ENCODE measurements around the gene CEMIP.

DNA sequence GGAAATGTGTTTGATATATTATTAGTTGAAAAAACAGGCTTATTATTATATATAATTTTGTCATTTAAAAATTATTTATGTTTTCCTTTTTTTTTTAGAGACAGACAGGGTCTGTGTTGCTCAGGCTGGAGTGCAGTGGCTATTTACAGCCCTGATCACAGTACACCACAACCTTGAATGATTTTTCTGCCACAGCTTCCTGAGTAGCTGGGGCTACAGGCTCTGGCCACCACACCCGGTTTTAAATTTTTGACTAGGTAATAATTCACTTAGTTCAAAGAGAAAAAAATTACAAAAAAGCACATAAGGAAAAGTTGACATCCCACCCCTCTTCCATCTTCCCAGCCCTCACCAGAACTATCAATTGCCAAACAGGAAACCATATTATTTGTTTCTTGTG is 4.7 kb upstream of the CEMIP start:
- no peak for TF ChIP-seq POLR2A (IDR thresholded peaks at IDR 0.05)
- TF ChIP-seq, protein P1, sequence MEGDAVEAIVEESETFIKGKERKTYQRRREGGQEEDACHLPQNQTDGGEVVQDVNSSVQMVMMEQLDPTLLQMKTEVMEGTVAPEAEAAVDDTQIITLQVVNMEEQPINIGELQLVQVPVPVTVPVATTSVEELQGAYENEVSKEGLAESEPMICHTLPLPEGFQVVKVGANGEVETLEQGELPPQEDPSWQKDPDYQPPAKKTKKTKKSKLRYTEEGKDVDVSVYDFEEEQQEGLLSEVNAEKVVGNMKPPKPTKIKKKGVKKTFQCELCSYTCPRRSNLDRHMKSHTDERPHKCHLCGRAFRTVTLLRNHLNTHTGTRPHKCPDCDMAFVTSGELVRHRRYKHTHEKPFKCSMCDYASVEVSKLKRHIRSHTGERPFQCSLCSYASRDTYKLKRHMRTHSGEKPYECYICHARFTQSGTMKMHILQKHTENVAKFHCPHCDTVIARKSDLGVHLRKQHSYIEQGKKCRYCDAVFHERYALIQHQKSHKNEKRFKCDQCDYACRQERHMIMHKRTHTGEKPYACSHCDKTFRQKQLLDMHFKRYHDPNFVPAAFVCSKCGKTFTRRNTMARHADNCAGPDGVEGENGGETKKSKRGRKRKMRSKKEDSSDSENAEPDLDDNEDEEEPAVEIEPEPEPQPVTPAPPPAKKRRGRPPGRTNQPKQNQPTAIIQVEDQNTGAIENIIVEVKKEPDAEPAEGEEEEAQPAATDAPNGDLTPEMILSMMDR (IDR thresholded peaks at IDR 0.05): no peak
